WTC11 (cell line): ENCODE measurements around the gene NXPH4. TPM values are rescaled to one million over a fixed set of nuclear protein-coding genes. Genes with fewer than 3 reads are reported as not detected.

Experiments used
- ATAC-seq: fragments of 200-7000 bp; cut with Tn5 transposase; 2 replicates; pipeline ENCODE4 v1.10.0; 2021; ENCODE audit warnings: mild to moderate bottlenecking, moderate library complexity
- CTCF ChIA-PET: fragments of 300-600 bp; sonication (Branson Sonifier 250); formaldehyde crosslinking; loops from one replicate; lab custom pipeline; 2021; ENCODE audit warnings: antibody characterized with exemption; lab: Charles Lee
- POLR2A ChIA-PET: fragments of 350-600 bp; sonication (Branson Sonifier 250); formaldehyde crosslinking; loops from one replicate; lab custom pipeline; 2021; ENCODE audit warnings: antibody characterized with exemption; lab: Charles Lee
- DNase-seq: peaks from one replicate; pipeline ENCODE4 v3.0.0; 2021; ENCODE audit warnings: low spot score
- H3K27ac Mint-ChIP-seq: 2 replicates; pipeline ENCODE4 v1.8.0; 2021; ENCODE audit warnings: mixed read lengths
- H3K27me3 Mint-ChIP-seq: 2 replicates; pipeline ENCODE4 v1.8.0; 2021; ENCODE audit warnings: low read depth, mild to moderate bottlenecking, moderate library complexity, mixed read lengths
- H3K36me3 Mint-ChIP-seq: 2 replicates; pipeline ENCODE4 v1.8.0; 2021; ENCODE audit warnings: mixed read lengths
- H3K4me1 Mint-ChIP-seq: 2 replicates; pipeline ENCODE4 v1.8.0; 2022; ENCODE audit warnings: mixed read lengths
- H3K4me3 Mint-ChIP-seq: 2 replicates; pipeline ENCODE4 v1.8.0; 2021; ENCODE audit warnings: mild to moderate bottlenecking, moderate library complexity, mixed read lengths
- H3K9me3 Mint-ChIP-seq: 2 replicates; pipeline ENCODE4 v1.8.0; 2021; ENCODE audit warnings: mixed read lengths
- ATF1 ChIP-seq: sonication (generic); formaldehyde crosslinking; IDR thresholded peaks from 2 replicates; pipeline ENCODE4 v1.8.1; 2023; ENCODE audit warnings: mild to moderate bottlenecking, moderate library complexity, missing genetic modification reagents
- CREM ChIP-seq: sonication (generic); formaldehyde crosslinking; IDR thresholded peaks from 2 replicates; pipeline ENCODE4 v1.8.1; 2022; ENCODE audit warnings: mild to moderate bottlenecking, missing genetic modification reagents, moderate library complexity
- EMX1 ChIP-seq: fragments of 250-450 bp; sonication (Bioruptor Pico); IDR thresholded peaks from 2 replicates; pipeline ENCODE4 v1.8.0; 2021; ENCODE audit warnings: mild to moderate bottlenecking
- MXD4 ChIP-seq: fragments of 250-450 bp; sonication (Bioruptor Pico); IDR thresholded peaks from 2 replicates; pipeline ENCODE4 v1.8.0; 2021; ENCODE audit warnings: mild to moderate bottlenecking, moderate library complexity, borderline replicate concordance
- NFE2L1 ChIP-seq: sonication (generic); formaldehyde crosslinking; IDR thresholded peaks from 2 replicates; pipeline ENCODE4 v1.8.1; 2023; ENCODE audit warnings: missing genetic modification reagents
- NFYB ChIP-seq: sonication (generic); formaldehyde crosslinking; conservative IDR thresholded peaks from 2 replicates; pipeline ENCODE4 v1.8.0; 2022; ENCODE audit warnings: low read depth, missing genetic modification reagents
- PRRX2 ChIP-seq: fragments of 250-450 bp; sonication (Bioruptor Pico); IDR thresholded peaks from 2 replicates; pipeline ENCODE4 v1.8.0; 2021; ENCODE audit warnings: mild to moderate bottlenecking
- TCF7 ChIP-seq: sonication (generic); formaldehyde crosslinking; IDR thresholded peaks from 2 replicates; pipeline ENCODE4 v1.8.0; 2022; ENCODE audit warnings: mild to moderate bottlenecking, low read depth, missing genetic modification reagents, moderate library complexity
- TEAD1 ChIP-seq: sonication (generic); formaldehyde crosslinking; IDR thresholded peaks from 2 replicates; pipeline ENCODE4 v1.8.0; 2022; ENCODE audit warnings: mild to moderate bottlenecking, missing genetic modification reagents
- ZNF121 ChIP-seq: sonication (generic); formaldehyde crosslinking; IDR thresholded peaks from 2 replicates; pipeline ENCODE4 v1.8.0; 2023; ENCODE audit warnings: missing genetic modification reagents
- ZNF317 ChIP-seq: sonication (generic); formaldehyde crosslinking; IDR thresholded peaks from 2 replicates; pipeline ENCODE4 v1.8.1; 2023; ENCODE audit warnings: low read depth, mild to moderate bottlenecking, moderate library complexity, missing genetic modification reagents, borderline replicate concordance
- ZNF416 ChIP-seq: fragments of 250-450 bp; sonication (Bioruptor Pico); IDR thresholded peaks from 2 replicates; pipeline ENCODE4 v1.9.0; 2021; ENCODE audit warnings: mild to moderate bottlenecking, inconsistent platforms
- ZNF671 ChIP-seq: fragments of 250-450 bp; sonication (Bioruptor Pico); IDR thresholded peaks from 2 replicates; pipeline ENCODE4 v1.8.0; 2021; ENCODE audit warnings: mild to moderate bottlenecking
- total RNA-seq: library from RNA; stranded (reverse); gene quantifications from 3 replicates; pipeline ENCODE4 v1.2.3, GENCODE V29; 2021
- TF ChIP-seq, protein P1 (sequence below): fragments of 250-450 bp; sonication (Bioruptor Pico); IDR thresholded peaks from 2 replicates; pipeline ENCODE4 v1.9.0; 2021; ENCODE audit warnings: mild to moderate bottlenecking, borderline replicate concordance
- TF ChIP-seq, protein P2 (sequence below): sonication (generic); formaldehyde crosslinking; IDR thresholded peaks from 2 replicates; pipeline ENCODE4 v1.8.0; 2022; ENCODE audit warnings: mild to moderate bottlenecking, missing genetic modification reagents
- TF ChIP-seq, protein P3 (sequence below): sonication (generic); formaldehyde crosslinking; IDR thresholded peaks from 2 replicates; pipeline ENCODE4 v1.8.0; 2023; ENCODE audit warnings: mild to moderate bottlenecking, missing genetic modification reagents
- TF ChIP-seq, protein P4 (sequence below): fragments of 250-450 bp; sonication (Bioruptor Pico); IDR thresholded peaks from 2 replicates; pipeline ENCODE4 v2.1.2; 2022; ENCODE audit warnings: mild to moderate bottlenecking, moderate library complexity
- TF ChIP-seq, protein P5 (sequence below): sonication (generic); formaldehyde crosslinking; conservative IDR thresholded peaks from 2 replicates; pipeline ENCODE4 v1.8.1; 2023; ENCODE audit warnings: mild to moderate bottlenecking, low read depth, missing genetic modification reagents, moderate library complexity
- TF ChIP-seq, protein P6 (sequence below): fragments of 250-450 bp; sonication (Bioruptor Pico); IDR thresholded peaks from 2 replicates; pipeline ENCODE4 v1.9.0; 2021; ENCODE audit warnings: mild to moderate bottlenecking

Gene NXPH4
- total RNA-seq, 1 experiment from 2014 or later, result 4.9 TPM

DNA sequence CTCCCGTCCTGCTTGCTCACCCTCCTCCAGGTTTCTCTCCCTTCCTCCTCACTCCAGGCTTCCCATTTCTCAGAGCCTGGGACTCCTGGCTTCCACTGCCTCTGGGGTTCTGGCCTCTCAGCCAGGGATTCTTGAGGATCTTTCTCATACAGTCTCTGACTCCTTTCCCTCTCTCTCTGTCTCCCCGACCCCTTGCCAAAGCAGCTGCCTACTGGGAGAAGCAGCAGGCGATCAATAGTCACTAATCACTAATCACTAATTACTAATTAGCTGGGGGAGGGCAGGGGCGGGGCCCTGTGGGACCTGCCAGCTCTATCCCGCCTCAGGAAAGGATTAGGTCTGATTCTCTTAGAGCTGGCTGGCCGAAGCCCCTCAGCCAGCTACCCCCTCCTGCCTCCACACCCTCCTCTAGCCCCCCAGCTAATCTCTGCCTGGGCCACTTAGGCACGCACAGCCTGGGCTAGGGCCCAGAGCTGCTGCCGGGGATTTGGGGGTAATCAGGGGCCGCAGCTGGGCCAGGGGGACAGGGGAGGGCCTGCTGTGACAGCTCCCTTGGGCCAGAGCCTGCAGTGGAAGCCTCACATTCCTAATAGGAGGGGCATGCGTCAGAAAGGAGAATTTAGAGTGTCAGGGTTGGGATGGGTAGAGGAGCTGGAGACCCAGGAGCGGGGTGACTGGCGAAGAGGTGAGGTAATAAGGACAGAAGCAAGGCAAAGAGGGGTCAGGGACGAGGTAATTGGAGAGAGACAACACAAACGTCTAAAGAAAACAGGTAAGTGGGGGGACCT lies 2.8 kb downstream of the NXPH4 start (continued):
- TF ChIP-seq, protein P1, sequence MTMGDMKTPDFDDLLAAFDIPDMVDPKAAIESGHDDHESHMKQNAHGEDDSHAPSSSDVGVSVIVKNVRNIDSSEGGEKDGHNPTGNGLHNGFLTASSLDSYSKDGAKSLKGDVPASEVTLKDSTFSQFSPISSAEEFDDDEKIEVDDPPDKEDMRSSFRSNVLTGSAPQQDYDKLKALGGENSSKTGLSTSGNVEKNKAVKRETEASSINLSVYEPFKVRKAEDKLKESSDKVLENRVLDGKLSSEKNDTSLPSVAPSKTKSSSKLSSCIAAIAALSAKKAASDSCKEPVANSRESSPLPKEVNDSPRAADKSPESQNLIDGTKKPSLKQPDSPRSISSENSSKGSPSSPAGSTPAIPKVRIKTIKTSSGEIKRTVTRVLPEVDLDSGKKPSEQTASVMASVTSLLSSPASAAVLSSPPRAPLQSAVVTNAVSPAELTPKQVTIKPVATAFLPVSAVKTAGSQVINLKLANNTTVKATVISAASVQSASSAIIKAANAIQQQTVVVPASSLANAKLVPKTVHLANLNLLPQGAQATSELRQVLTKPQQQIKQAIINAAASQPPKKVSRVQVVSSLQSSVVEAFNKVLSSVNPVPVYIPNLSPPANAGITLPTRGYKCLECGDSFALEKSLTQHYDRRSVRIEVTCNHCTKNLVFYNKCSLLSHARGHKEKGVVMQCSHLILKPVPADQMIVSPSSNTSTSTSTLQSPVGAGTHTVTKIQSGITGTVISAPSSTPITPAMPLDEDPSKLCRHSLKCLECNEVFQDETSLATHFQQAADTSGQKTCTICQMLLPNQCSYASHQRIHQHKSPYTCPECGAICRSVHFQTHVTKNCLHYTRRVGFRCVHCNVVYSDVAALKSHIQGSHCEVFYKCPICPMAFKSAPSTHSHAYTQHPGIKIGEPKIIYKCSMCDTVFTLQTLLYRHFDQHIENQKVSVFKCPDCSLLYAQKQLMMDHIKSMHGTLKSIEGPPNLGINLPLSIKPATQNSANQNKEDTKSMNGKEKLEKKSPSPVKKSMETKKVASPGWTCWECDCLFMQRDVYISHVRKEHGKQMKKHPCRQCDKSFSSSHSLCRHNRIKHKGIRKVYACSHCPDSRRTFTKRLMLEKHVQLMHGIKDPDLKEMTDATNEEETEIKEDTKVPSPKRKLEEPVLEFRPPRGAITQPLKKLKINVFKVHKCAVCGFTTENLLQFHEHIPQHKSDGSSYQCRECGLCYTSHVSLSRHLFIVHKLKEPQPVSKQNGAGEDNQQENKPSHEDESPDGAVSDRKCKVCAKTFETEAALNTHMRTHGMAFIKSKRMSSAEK (CRISPR knock-in tag), result no peak
- TF ChIP-seq, protein P2, sequence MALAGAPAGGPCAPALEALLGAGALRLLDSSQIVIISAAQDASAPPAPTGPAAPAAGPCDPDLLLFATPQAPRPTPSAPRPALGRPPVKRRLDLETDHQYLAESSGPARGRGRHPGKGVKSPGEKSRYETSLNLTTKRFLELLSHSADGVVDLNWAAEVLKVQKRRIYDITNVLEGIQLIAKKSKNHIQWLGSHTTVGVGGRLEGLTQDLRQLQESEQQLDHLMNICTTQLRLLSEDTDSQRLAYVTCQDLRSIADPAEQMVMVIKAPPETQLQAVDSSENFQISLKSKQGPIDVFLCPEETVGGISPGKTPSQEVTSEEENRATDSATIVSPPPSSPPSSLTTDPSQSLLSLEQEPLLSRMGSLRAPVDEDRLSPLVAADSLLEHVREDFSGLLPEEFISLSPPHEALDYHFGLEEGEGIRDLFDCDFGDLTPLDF, result no peak

DNA sequence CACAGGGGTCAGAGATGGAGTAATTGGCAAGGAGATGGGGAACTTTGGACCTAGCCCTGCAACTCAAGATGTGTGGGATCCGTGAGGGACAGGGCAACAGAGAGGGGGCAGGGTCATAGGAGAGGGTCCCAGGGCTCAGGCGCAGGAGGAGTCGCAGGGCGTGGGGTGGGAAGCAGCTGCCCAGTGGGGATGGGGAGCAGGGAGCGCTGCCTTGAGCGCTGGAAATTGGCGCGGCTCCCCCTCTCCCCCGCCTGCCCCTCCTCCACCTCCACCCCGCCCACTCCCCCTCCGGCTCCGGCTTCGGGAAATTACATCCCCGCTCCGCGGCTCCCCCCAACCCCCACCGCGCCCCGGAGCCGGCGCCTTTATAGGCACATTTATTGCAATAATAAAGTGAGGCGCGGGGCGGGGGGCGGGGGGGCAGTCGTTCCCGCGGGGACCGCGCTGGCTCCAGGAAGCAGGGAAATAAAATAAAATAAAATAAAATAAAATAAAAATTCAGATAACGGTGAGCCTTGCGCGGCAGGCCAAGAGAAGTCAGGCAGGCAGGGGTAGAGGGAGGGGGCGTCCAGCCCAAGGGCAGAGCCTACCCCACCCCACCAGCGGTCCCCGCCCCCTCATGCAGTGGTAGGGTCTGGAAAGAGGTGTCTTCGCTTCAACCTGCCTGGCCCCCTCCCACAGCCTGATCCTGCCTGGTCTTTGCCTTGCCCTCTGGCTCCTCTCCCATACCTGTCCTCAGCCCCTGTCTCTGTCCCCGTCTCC lies 3.6 kb downstream of the NXPH4 start:
- Mint-ChIP-seq H3K27me3 (peaks cover 92% of the 10 kb centered on the region), H3K9me3 (no peaks in the 10 kb centered on the region), H3K27ac (no peak overlapping the region)
- no peak for TF ChIP-seq ZNF416
- TF ChIP-seq NFYB (CRISPR knock-in tag), result no peak
- no peak for TF ChIP-seq ZNF317 (CRISPR knock-in tag)
- TF ChIP-seq MXD4, result no peak
- TF ChIP-seq, all 79 proteins: peak for 0
- Mint-ChIP-seq H3K36me3 (no peaks in the 10 kb centered on the region), H3K4me1 (peaks cover 55% of the 10 kb centered on the region), H3K4me3 (peak overlapping the region; percentile 62)
- ChIA-PET CTCF (interaction anchor here (0.7 to 1.8 kb wide), 7 partner anchors 9 to 37 kb away, joined by 3 to 22 read pairs (median 4); partner anchors contain the start of gene SHMT2), POLR2A (interaction anchor here (0.9 to 1.3 kb wide), 2 partner anchors 9 to 10 kb away, joined by 3 to 5 read pairs; partner anchors contain the start of gene SHMT2)
- ATAC-seq (no peak), DNase-seq (no peak)

DNA sequence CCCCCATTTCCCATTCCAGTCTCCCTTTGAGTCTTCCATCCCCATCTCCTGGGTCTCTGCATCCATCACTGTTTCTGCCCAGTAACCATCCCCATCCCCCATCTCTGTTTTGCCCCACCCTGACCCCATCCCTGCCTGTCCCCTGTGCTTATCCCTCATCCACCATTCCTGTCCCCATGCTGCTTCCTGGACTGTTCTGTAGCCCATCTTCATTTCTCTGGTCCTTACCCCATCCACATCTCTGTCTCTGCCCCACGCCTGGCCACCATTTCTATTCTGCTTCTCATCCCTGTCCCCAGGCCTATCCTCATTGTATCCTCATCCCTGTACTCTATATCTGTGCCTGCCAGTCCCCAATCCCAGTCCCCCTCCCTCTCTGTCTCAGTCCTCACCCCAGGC lies 4.2 kb downstream of the NXPH4 start:
- H3K36me3 Mint-ChIP-seq, result no peaks in the 10 kb centered on the region
- H3K9me3 Mint-ChIP-seq, result no peaks in the 10 kb centered on the region
- H3K27ac Mint-ChIP-seq, result no peak overlapping the region
- peaks cover 92% of the 10 kb centered on the region for H3K27me3 Mint-ChIP-seq
- peak overlapping the region; percentile 51 for H3K4me3 Mint-ChIP-seq
- ChIA-PET CTCF (interaction anchor here (1.1 to 10.4 kb wide), 3 partner anchors 9 to 238 kb away, joined by 3 to 660 read pairs (median 8); partner anchors contain the start of genes GLI1, SHMT2 and STAC3), POLR2A (interaction anchor here (7.6 kb wide), 1 partner anchor 19 kb away, joined by 97 read pairs; a partner anchor contains a TSS)
- DNase-seq (no peak), ATAC-seq (no peak)
- peaks cover 53% of the 10 kb centered on the region for H3K4me1 Mint-ChIP-seq
- TF ChIP-seq TEAD1 (CRISPR knock-in tag) (no peak), NFE2L1 (CRISPR knock-in tag) (no peak), CREM (CRISPR knock-in tag) (no peak), ATF1 (CRISPR knock-in tag) (no peak), EMX1 (no peak), PRRX2 (CRISPR knock-in tag) (no peak), ZNF671 (CRISPR knock-in tag) (no peak), TCF7 (no peak), ZNF121 (no peak)
- TF ChIP-seq, protein P3, sequence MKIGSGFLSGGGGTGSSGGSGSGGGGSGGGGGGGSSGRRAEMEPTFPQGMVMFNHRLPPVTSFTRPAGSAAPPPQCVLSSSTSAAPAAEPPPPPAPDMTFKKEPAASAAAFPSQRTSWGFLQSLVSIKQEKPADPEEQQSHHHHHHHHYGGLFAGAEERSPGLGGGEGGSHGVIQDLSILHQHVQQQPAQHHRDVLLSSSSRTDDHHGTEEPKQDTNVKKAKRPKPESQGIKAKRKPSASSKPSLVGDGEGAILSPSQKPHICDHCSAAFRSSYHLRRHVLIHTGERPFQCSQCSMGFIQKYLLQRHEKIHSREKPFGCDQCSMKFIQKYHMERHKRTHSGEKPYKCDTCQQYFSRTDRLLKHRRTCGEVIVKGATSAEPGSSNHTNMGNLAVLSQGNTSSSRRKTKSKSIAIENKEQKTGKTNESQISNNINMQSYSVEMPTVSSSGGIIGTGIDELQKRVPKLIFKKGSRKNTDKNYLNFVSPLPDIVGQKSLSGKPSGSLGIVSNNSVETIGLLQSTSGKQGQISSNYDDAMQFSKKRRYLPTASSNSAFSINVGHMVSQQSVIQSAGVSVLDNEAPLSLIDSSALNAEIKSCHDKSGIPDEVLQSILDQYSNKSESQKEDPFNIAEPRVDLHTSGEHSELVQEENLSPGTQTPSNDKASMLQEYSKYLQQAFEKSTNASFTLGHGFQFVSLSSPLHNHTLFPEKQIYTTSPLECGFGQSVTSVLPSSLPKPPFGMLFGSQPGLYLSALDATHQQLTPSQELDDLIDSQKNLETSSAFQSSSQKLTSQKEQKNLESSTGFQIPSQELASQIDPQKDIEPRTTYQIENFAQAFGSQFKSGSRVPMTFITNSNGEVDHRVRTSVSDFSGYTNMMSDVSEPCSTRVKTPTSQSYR (CRISPR knock-in tag), result no peak
- TF ChIP-seq, protein P4, sequence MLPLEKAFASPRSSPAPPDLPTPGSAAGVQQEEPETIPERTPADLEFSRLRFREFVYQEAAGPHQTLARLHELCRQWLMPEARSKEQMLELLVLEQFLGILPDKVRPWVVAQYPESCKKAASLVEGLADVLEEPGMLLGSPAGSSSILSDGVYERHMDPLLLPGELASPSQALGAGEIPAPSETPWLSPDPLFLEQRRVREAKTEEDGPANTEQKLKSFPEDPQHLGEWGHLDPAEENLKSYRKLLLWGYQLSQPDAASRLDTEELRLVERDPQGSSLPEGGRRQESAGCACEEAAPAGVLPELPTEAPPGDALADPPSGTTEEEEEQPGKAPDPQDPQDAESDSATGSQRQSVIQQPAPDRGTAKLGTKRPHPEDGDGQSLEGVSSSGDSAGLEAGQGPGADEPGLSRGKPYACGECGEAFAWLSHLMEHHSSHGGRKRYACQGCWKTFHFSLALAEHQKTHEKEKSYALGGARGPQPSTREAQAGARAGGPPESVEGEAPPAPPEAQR (CRISPR knock-in tag), result no peak
- TF ChIP-seq, protein P5, sequence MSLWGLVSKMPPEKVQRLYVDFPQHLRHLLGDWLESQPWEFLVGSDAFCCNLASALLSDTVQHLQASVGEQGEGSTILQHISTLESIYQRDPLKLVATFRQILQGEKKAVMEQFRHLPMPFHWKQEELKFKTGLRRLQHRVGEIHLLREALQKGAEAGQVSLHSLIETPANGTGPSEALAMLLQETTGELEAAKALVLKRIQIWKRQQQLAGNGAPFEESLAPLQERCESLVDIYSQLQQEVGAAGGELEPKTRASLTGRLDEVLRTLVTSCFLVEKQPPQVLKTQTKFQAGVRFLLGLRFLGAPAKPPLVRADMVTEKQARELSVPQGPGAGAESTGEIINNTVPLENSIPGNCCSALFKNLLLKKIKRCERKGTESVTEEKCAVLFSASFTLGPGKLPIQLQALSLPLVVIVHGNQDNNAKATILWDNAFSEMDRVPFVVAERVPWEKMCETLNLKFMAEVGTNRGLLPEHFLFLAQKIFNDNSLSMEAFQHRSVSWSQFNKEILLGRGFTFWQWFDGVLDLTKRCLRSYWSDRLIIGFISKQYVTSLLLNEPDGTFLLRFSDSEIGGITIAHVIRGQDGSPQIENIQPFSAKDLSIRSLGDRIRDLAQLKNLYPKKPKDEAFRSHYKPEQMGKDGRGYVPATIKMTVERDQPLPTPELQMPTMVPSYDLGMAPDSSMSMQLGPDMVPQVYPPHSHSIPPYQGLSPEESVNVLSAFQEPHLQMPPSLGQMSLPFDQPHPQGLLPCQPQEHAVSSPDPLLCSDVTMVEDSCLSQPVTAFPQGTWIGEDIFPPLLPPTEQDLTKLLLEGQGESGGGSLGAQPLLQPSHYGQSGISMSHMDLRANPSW (CRISPR knock-in tag), result no peak
- TF ChIP-seq, protein P6, sequence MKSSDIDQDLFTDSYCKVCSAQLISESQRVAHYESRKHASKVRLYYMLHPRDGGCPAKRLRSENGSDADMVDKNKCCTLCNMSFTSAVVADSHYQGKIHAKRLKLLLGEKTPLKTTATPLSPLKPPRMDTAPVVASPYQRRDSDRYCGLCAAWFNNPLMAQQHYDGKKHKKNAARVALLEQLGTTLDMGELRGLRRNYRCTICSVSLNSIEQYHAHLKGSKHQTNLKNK, result no peak
